ENCODE data around the gene NUP98.

GRCh38 chr11:3797329-3798090, at the start of gene NUP98:
- TF ChIP-seq CTCF (IDR thresholded peaks at IDR 0.05): peak in 2 of 4 experiments; percentile 10 to 28
- peak; percentile 98 to 100 for TF ChIP-seq POLR2A (IDR thresholded peaks at IDR 0.05)

Measured in uterus (tissue), 2 donors.